CD4-positive, alpha-beta memory T cell (primary cell): ENCODE measurements around the gene ZHX3. TPM values are rescaled to one million over a fixed set of nuclear protein-coding genes. Genes with fewer than 3 reads are reported as not detected.

ENCODE experiments used
- CTCF ChIA-PET: fragments of 350-600 bp; sonication (Branson Sonifier 250); formaldehyde crosslinking; loops from one replicate; lab custom pipeline; 2021; ENCODE audit warnings: inconsistent platforms; ENCODE audit not compliant: partially characterized antibody; lab: Charles Lee
- POLR2A ChIA-PET: fragments of 350-600 bp; sonication (Branson Sonifier 250); formaldehyde crosslinking; loops from one replicate; lab custom pipeline; 2021; ENCODE audit not compliant: partially characterized antibody; lab: Charles Lee
- DNase-seq, 5 donors: peaks; one replicate each; pipeline versions ENCODE4 v3.0.0 to v3.0.0-alpha.2; 2020 to 2022; ENCODE audit warnings: mixed read lengths in 1 of 5
- H3K27ac ChIP-seq: one replicate; pipeline ENCODE4 v1.7.0; 2013; ENCODE audit warnings: low read depth, low read length
- H3K27me3 ChIP-seq: 2 replicates; pipeline ENCODE4 v1.7.0; 2013; ENCODE audit warnings: mild to moderate bottlenecking, low read length, moderate library complexity; ENCODE audit not compliant: insufficient read depth
- H3K36me3 ChIP-seq: 2 replicates; pipeline ENCODE4 v1.7.0; 2013; ENCODE audit warnings: mild to moderate bottlenecking, low read length, moderate library complexity; ENCODE audit not compliant: insufficient read depth
- H3K4me1 ChIP-seq: 2 replicates; pipeline ENCODE4 v1.7.0; 2013; ENCODE audit warnings: mild to moderate bottlenecking, low read length, moderate library complexity; ENCODE audit not compliant: insufficient read depth
- H3K4me3 ChIP-seq, 2 donors: one replicate each; pipeline ENCODE4 v1.7.0; 2013; ENCODE audit warnings: low read length in 2 of 2, mild to moderate bottlenecking in 1 of 2
- H3K9me3 ChIP-seq, 2 donors: one replicate each; pipeline ENCODE4 v1.7.0; 2013; ENCODE audit warnings: low read length in 2 of 2, control low read depth in 1 of 2; ENCODE audit not compliant: control insufficient read depth in 1 of 2
- H3K27ac Mint-ChIP-seq, 7 donors: one replicate each; pipeline ENCODE4 v1.8.0; 2020 to 2021; ENCODE audit warnings: mixed read lengths in 7 of 7, mild to moderate bottlenecking in 6 of 7, inconsistent platforms in 3 of 7, moderate library complexity in 3 of 7
- H3K27me3 Mint-ChIP-seq, 2 donors: one replicate each; pipeline ENCODE4 v1.8.0; 2020 to 2021; ENCODE audit warnings: mixed read lengths in 2 of 2
- H3K36me3 Mint-ChIP-seq, 2 donors: one replicate each; pipeline ENCODE4 v1.8.0; 2020 to 2021; ENCODE audit warnings: mixed read lengths in 2 of 2, inconsistent platforms in 1 of 2, mild to moderate bottlenecking in 1 of 2
- H3K4me1 Mint-ChIP-seq, 4 donors: one replicate each; pipeline ENCODE4 v1.8.0; 2020 to 2021; ENCODE audit warnings: mixed read lengths in 4 of 4, mild to moderate bottlenecking in 1 of 4
- H3K4me3 Mint-ChIP-seq, 8 donors: one replicate each; pipeline ENCODE4 v1.8.0; 2020 to 2021; ENCODE audit warnings: mixed read lengths in 8 of 8, mild to moderate bottlenecking in 7 of 8, moderate library complexity in 6 of 8, inconsistent platforms in 3 of 8
- H3K9me3 Mint-ChIP-seq, 8 donors: one replicate each; pipeline ENCODE4 v1.8.0; 2020 to 2021; ENCODE audit warnings: mixed read lengths in 8 of 8, mild to moderate bottlenecking in 5 of 8, inconsistent platforms in 3 of 8, moderate library complexity in 1 of 8
- intact Hi-C: fragments of 100-400 bp; cut with micrococcal nuclease; formaldehyde crosslinking; loops from one replicate; pipeline ENCODE4 v1.15.1; 2023
- polyA plus RNA-seq, 2 donors: library from polyadenylated mRNA; unstranded; fragments of 300-500 nt; fragmentation: Illumina TruSeq; gene quantifications; one replicate each; pipeline ENCODE4 v1.2.3, GENCODE V29; 2021
- total RNA-seq, 2 experiments: library from RNA; stranded (reverse); gene quantifications; one replicate each; pipeline ENCODE4 v1.2.3, GENCODE V29; 2021

Gene ZHX3
- total and polyA plus RNA-seq, 4 experiments from 2014 or later: 2.4 to 6.3 (median 5.5) TPM

- H3K36me3 ChIP-seq: no peaks in the 10 kb centered on the region
- H3K27me3 ChIP-seq: no peaks in the 10 kb centered on the region
- no peak overlapping the region for H3K27ac ChIP-seq
- no peaks in the 10 kb centered on the region for H3K4me1 ChIP-seq
- intact Hi-C loops: no loop called here
- no peaks in the 10 kb centered on the region for H3K4me1 Mint-ChIP-seq
- POLR2A ChIA-PET: no interaction called here
- CTCF ChIA-PET: no interaction called here
- H3K36me3 Mint-ChIP-seq: no peaks in the 10 kb centered on the region
- H3K4me3 ChIP-seq: no peak overlapping the region
- H3K27ac Mint-ChIP-seq: no peak overlapping the region
- H3K4me3 Mint-ChIP-seq: no peak overlapping the region
- H3K27me3 Mint-ChIP-seq: no peaks in the 10 kb centered on the region
- no peak for DNase-seq
- no peaks in the 10 kb centered on the region for H3K9me3 ChIP-seq
- no peaks in the 10 kb centered on the region for H3K9me3 Mint-ChIP-seq
These were observed 17.6 kb downstream of the ZHX3 start for GRCh38 chr20:41299899-41300298.

DNA sequence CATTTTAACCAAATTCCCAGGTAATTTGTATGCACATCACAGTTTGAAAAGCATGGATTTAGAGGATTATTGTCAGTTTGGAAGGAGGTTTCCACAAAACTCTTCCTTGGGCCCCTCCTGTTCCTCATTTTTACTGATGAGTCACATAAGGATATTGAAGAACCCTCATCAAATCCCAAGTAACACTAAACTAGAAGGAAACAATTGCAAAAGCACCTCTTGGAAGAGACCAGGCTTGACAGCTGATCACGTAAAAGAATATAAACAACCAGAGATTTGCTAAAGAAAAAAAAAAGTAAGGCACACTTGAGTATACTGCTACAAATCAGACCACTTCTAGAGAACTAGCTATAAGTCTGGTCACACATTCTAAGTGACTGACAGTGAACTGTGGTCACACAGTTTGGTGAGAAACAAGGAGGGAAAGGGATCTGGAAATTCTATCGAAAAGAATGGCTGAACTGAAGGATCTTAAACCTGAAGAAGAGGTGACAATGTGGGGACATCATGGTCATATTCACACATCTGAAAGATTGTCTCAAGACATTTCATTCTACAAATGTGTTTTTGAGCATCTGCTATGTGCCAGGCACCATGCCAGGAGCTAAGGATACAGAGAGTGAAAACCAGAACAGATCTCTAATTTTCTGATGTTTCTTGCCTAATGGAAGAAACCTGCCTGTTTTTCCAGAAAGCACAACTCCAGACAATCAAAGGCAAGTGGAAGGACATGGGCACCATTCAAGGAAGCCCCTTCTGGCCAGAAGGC lies 24.1 kb downstream of the ZHX3 start:
- Mint-ChIP-seq H3K27ac (no peak overlapping the region), H3K4me1 (no peaks in the 10 kb centered on the region), H3K4me3 (no peak overlapping the region), H3K36me3 (no peaks in the 10 kb centered on the region), H3K27me3 (peaks cover 0 to 1% of the 10 kb centered on the region in 2 donors), H3K9me3 (no peaks in the 10 kb centered on the region)
- no peak overlapping the region for H3K27ac ChIP-seq
- no peaks in the 10 kb centered on the region for H3K4me1 ChIP-seq
- no peaks in the 10 kb centered on the region for H3K9me3 ChIP-seq
- no peak overlapping the region for H3K4me3 ChIP-seq
- ChIA-PET POLR2A (no interaction called here), CTCF (interaction anchor here (1.0 kb wide), 1 partner anchor 159 kb away, joined by 4 read pairs; no protein-coding TSS in a partner anchor)
- no peaks in the 10 kb centered on the region for H3K36me3 ChIP-seq
- H3K27me3 ChIP-seq: no peaks in the 10 kb centered on the region
- DNase-seq: no peak
- intact Hi-C loops: no loop called here

DNA sequence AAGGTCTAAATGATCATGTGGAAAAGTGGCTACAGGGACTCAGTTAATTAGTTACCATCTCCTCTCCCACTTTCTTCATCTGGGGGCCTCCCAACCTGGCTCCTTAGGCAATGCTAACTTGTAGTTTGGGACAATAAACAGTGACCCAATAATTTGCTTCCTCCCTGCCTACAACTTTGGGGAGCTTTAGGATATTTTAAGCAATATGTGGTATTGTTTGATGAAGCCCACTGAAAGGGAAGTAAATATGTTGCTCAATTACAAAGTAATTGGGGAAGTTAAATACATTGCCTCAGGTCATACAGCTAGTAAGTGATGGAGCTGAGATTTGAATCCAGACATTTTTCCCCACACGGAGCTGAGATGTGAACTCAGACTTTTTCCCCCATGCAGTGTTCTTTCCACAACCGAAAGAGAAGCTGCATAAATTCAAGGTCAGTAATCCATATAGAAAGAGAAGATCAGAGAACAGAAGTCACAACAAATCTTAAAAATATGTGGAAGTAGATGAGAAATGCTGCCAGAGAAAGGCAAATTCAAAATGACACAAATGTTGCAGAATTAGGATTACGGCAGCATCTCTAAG lies 26.6 kb downstream of the ZHX3 start:
- no peak overlapping the region for H3K4me3 Mint-ChIP-seq
- peaks cover 0 to 17% (median 11%) of the 10 kb centered on the region in 8 donors for H3K9me3 Mint-ChIP-seq
- intact Hi-C loops: no loop called here
- H3K36me3 Mint-ChIP-seq: peaks cover 0 to 13% of the 10 kb centered on the region in 2 donors
- H3K27me3 Mint-ChIP-seq: peaks cover 0 to 1% of the 10 kb centered on the region in 2 donors
- no peak overlapping the region for H3K27ac Mint-ChIP-seq
- no peaks in the 10 kb centered on the region for H3K36me3 ChIP-seq
- H3K9me3 ChIP-seq: peaks cover 0 to 8% of the 10 kb centered on the region in 2 donors
- ChIA-PET POLR2A (no interaction called here), CTCF (no interaction called here)
- no peak for DNase-seq
- no peaks in the 10 kb centered on the region for H3K27me3 ChIP-seq
- no peaks in the 10 kb centered on the region for H3K4me1 ChIP-seq
- H3K4me3 ChIP-seq: no peak overlapping the region
- no peaks in the 10 kb centered on the region for H3K4me1 Mint-ChIP-seq
- H3K27ac ChIP-seq: no peak overlapping the region

DNA sequence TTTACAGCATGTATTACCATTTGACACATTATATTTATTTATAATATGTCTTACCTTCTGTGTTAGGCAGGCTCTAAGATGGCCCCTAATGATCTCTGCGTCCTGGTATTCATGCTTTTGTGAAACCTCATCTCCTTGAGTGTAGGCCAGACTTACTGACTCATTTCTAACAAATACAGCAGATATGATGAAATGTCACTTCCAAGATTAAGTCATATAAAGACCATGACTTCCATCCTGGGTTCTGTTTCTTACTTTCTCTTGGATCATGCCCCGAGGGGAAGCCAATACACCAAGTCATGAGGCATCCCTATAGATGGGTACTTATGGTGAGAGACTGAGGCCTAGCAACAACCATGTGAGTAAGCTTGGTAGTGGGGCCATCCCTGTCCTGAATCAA lies 30.2 kb downstream of the ZHX3 start:
- no peaks in the 10 kb centered on the region for H3K27me3 ChIP-seq
- Mint-ChIP-seq H3K27ac (no peak overlapping the region), H3K27me3 (peaks cover 0 to 3% of the 10 kb centered on the region in 2 donors), H3K4me1 (no peaks in the 10 kb centered on the region), H3K36me3 (peaks cover 0 to 13% of the 10 kb centered on the region in 2 donors), H3K9me3 (peaks cover 0 to 17% (median 11%) of the 10 kb centered on the region in 8 donors), H3K4me3 (no peak overlapping the region)
- no peaks in the 10 kb centered on the region for H3K36me3 ChIP-seq
- DNase-seq: no peak
- no peak overlapping the region for H3K27ac ChIP-seq
- no peak overlapping the region for H3K4me3 ChIP-seq
- no peaks in the 10 kb centered on the region for H3K4me1 ChIP-seq
- CTCF ChIA-PET: interaction anchor here (0.6 kb wide), 1 partner anchor 319 kb away, joined by 5 read pairs; no protein-coding TSS in a partner anchor
- POLR2A ChIA-PET: no interaction called here
- intact Hi-C loops: no loop called here
- H3K9me3 ChIP-seq: peaks cover 0 to 8% of the 10 kb centered on the region in 2 donors

DNA sequence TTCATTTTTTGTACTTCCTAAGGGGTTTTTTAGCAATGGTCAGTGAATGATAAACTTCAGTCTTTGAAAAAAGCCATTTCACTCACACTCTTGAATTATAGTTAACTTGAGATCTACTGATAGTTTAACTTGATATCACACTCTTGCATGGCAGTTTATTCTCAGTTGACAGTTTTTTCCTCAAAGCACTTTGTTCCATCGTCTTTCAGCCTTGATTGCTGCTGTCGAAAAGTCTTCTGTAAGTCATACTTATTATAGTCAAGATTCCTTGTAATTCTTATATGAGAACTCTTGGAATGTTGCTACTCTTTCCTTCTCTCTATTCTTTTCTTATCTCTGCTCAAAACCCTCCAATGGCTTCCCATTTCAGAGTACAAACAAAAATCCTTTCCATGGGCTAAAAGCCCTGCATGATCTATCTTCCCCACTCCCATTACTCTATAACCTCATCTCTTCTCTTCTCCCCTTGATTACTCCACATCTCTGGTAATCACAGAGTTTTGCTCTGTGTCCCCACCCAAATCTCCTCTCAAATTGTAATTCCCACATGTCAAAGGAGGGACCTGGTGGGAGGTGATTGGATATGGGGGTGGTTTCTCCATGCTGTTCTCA lies 31.2 kb downstream of the ZHX3 start:
- H3K27ac ChIP-seq: no peak overlapping the region
- no peaks in the 10 kb centered on the region for H3K4me1 Mint-ChIP-seq
- H3K36me3 Mint-ChIP-seq: peaks cover 0 to 13% of the 10 kb centered on the region in 2 donors
- no peak overlapping the region for H3K27ac Mint-ChIP-seq
- no peaks in the 10 kb centered on the region for H3K27me3 ChIP-seq
- peaks cover 0 to 17% (median 11%) of the 10 kb centered on the region in 8 donors for H3K9me3 Mint-ChIP-seq
- no peaks in the 10 kb centered on the region for H3K36me3 ChIP-seq
- no peak overlapping the region for H3K4me3 Mint-ChIP-seq
- intact Hi-C loops: no loop called here
- H3K9me3 ChIP-seq: peaks cover 0 to 8% of the 10 kb centered on the region in 2 donors
- POLR2A ChIA-PET: no interaction called here
- no peak for DNase-seq
- H3K27me3 Mint-ChIP-seq: peaks cover 0 to 3% of the 10 kb centered on the region in 2 donors
- H3K4me3 ChIP-seq: no peak overlapping the region
- CTCF ChIA-PET: no interaction called here
- H3K4me1 ChIP-seq: no peaks in the 10 kb centered on the region

- no peaks in the 10 kb centered on the region for H3K27me3 ChIP-seq
- DNase-seq: no peak
- no peaks in the 10 kb centered on the region for H3K9me3 ChIP-seq
- no peaks in the 10 kb centered on the region for H3K4me1 ChIP-seq
- Mint-ChIP-seq H3K9me3 (no peaks in the 10 kb centered on the region), H3K27ac (no peak overlapping the region), H3K27me3 (no peaks in the 10 kb centered on the region), H3K36me3 (no peaks in the 10 kb centered on the region), H3K4me3 (no peak overlapping the region), H3K4me1 (no peaks in the 10 kb centered on the region)
- no peak overlapping the region for H3K27ac ChIP-seq
- ChIA-PET CTCF (no interaction called here), POLR2A (no interaction called here)
- intact Hi-C loops: no loop called here
- H3K4me3 ChIP-seq: no peak overlapping the region
- H3K36me3 ChIP-seq: no peaks in the 10 kb centered on the region
These were observed 37.8 kb downstream of the ZHX3 start for GRCh38 chr20:41279546-41280225.

- Mint-ChIP-seq H3K4me3 (no peak overlapping the region), H3K9me3 (peaks cover 0 to 2% (median 0%) of the 10 kb centered on the region in 8 donors), H3K27me3 (no peaks in the 10 kb centered on the region), H3K4me1 (no peaks in the 10 kb centered on the region), H3K36me3 (no peaks in the 10 kb centered on the region), H3K27ac (no peak overlapping the region)
- Histone ChIP-seq H3K4me1 (no peaks in the 10 kb centered on the region), H3K27me3 (no peaks in the 10 kb centered on the region), H3K9me3 (no peaks in the 10 kb centered on the region), H3K27ac (no peak overlapping the region), H3K36me3 (no peaks in the 10 kb centered on the region), H3K4me3 (no peak overlapping the region)
- POLR2A ChIA-PET: no interaction called here
- DNase-seq: no peak
- CTCF ChIA-PET: no interaction called here
- intact Hi-C loops: no loop called here
These were observed 38.6 kb downstream of the ZHX3 start for GRCh38 chr20:41278936-41279335.
